Muscle of back (tissue), 10 donors: ENCODE results near the gene IFNE. TPM values are rescaled to one million over a fixed set of nuclear protein-coding genes. Genes with fewer than 3 reads are reported as not detected.

Source experiments
- polyA plus RNA-seq, 10 donors: library from polyadenylated mRNA; unstranded; fragments of 120-200 nt; gene quantifications; one replicate each; pipeline ENCODE4 v1.2.1, GENCODE V29; 2013; ENCODE audit not compliant: insufficient read length in 10 of 10

IFNE gene
- polyA plus RNA-seq, 10 donors = not detected

Other genes starting within 250 kb of the IFNE start
- gene IFNA14, start 242.3 kb downstream of the IFNE start, polyA plus RNA-seq = not detected
- gene IFNA5, start 177.0 kb downstream of the IFNE start, polyA plus RNA-seq = not detected
- 10 to 100 TPM; 21.1 to 29.9 (median 25.3) TPM for gene KLHL9, start 146.9 kb downstream of the IFNE start, polyA plus RNA-seq
- gene IFNA6, start 131.4 kb downstream of the IFNE start, polyA plus RNA-seq = not detected
- gene IFNA13, start 114.3 kb downstream of the IFNE start, polyA plus RNA-seq = not detected
- gene IFNA2, start 96.9 kb downstream of the IFNE start, polyA plus RNA-seq = not detected
- gene IFNA8, start 73.2 kb downstream of the IFNE start, polyA plus RNA-seq = not detected
- gene IFNA1, start 41.9 kb downstream of the IFNE start, polyA plus RNA-seq = not detected